ENCODE results near the gene RNF103. TPM values are rescaled to one million over a fixed set of nuclear protein-coding genes. Genes with fewer than 3 reads are reported as not detected.

The RNF103 gene
- total and polyA plus RNA-seq, 2 of the 13 experiments (the other 11 are each of a cell fraction or from before 2014, with no cell fraction given), result 19.8 to 21.1 TPM

DNA sequence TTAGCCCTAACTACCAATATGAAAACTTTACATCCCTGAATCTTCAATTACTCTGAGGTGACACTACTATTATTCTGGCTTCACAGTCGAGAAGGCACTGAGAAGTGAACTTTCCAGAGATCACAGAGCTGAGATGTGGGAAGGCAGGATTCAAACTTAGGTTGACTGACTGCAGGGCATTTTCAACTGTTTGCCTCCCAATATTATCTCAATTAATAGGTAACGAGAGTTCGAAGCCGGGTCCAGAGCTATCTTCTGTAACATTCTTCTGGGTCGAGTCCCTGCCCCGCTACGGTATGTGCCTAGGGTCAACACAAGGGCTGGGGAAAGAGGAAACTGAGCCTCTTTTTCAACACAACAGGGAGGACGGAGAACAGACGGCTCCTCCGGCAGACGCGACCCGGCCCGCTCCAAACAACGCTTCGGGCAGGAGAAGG is 61.2 kb downstream of the RNF103 start (continued):
- TF ChIP-seq CHD2 (IDR thresholded peaks at IDR 0.05; ENCODE audit: low read depth, low read length), result no peak
- no peak for TF ChIP-seq ZNF788 (CRISPR knock-in tag; IDR thresholded peaks at IDR 0.05; ENCODE audit: borderline replicate concordance)
- TF ChIP-seq ZNF329 (CRISPR knock-in tag; IDR thresholded peaks at IDR 0.05; ENCODE audit: low read depth), result no peak
- no peak for TF ChIP-seq TGIF2 (CRISPR knock-in tag; IDR thresholded peaks at IDR 0.05)
- no peak for TF ChIP-seq WIZ (CRISPR knock-in tag; IDR thresholded peaks at IDR 0.05)
- TF ChIP-seq ZBTB7A (CRISPR knock-in tag; IDR thresholded peaks at IDR 0.05), result no peak; the same call in 1 of the 2 replicates
- peak; percentile 96; the same call in 1 of the 2 replicates for TF ChIP-seq ZNF644 (CRISPR knock-in tag; IDR thresholded peaks at IDR 0.05; ENCODE audit: low read depth)
- TF ChIP-seq ZNF543 (CRISPR knock-in tag; IDR thresholded peaks at IDR 0.05), result no peak
- TF ChIP-seq ZNF570 (CRISPR knock-in tag; IDR thresholded peaks at IDR 0.05; ENCODE audit: borderline replicate concordance), result peak; percentile 67; the same call in 1 of the 2 replicates
- TF ChIP-seq ZBTB25 (CRISPR knock-in tag; IDR thresholded peaks at IDR 0.05), result 0 out of 2 replicates have a peak, but pooled peaks have one; percentile 10
- TF ChIP-seq THAP11 (CRISPR knock-in tag; IDR thresholded peaks at IDR 0.05), result no peak
- TF ChIP-seq ATM (IDR thresholded peaks at IDR 0.05; ENCODE audit: borderline replicate concordance), result no peak
- TF ChIP-seq PAWR (CRISPR knock-in tag; IDR thresholded peaks at IDR 0.05; ENCODE audit: borderline replicate concordance), result no peak
- no peak for TF ChIP-seq ZNF180 (CRISPR knock-in tag; IDR thresholded peaks at IDR 0.05; ENCODE audit: borderline replicate concordance, low read depth)
- no peak for TF ChIP-seq SRSF9 (IDR thresholded peaks at IDR 0.05; ENCODE audit: borderline replicate concordance, insufficient read depth, low read depth, low read length, poor library complexity, severe bottlenecking)
- TF ChIP-seq FOXO4 (CRISPR knock-in tag; conservative IDR thresholded peaks at IDR 0.05), result peak; percentile 94; the same call in 1 of the 2 replicates
- no peak for TF ChIP-seq TEAD2 (CRISPR knock-in tag; IDR thresholded peaks at IDR 0.05)
- TF ChIP-seq ETV6 (CRISPR knock-in tag; conservative IDR thresholded peaks at IDR 0.05), result no peak
- no peak for TF ChIP-seq ZNF629 (CRISPR knock-in tag; conservative IDR thresholded peaks at IDR 0.05)
- no peak for TF ChIP-seq NFYC (CRISPR knock-in tag; IDR thresholded peaks at IDR 0.05)
- TF ChIP-seq MYNN (CRISPR knock-in tag; IDR thresholded peaks at IDR 0.05; ENCODE audit: low read depth), result 0 out of 2 replicates have a peak, but pooled peaks have one; percentile 40
- TF ChIP-seq TBP (CRISPR knock-in tag; IDR thresholded peaks at IDR 0.05), result no peak
- TF ChIP-seq, protein P1, sequence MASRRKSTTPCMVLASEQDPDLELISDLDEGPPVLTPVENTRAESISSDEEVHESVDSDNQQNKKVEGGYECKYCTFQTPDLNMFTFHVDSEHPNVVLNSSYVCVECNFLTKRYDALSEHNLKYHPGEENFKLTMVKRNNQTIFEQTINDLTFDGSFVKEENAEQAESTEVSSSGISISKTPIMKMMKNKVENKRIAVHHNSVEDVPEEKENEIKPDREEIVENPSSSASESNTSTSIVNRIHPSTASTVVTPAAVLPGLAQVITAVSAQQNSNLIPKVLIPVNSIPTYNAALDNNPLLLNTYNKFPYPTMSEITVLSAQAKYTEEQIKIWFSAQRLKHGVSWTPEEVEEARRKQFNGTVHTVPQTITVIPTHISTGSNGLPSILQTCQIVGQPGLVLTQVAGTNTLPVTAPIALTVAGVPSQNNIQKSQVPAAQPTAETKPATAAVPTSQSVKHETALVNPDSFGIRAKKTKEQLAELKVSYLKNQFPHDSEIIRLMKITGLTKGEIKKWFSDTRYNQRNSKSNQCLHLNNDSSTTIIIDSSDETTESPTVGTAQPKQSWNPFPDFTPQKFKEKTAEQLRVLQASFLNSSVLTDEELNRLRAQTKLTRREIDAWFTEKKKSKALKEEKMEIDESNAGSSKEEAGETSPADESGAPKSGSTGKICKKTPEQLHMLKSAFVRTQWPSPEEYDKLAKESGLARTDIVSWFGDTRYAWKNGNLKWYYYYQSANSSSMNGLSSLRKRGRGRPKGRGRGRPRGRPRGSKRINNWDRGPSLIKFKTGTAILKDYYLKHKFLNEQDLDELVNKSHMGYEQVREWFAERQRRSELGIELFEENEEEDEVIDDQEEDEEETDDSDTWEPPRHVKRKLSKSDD (CRISPR knock-in tag; IDR thresholded peaks at IDR 0.05; ENCODE audit: low read depth), result no peak
- no peak for TF ChIP-seq TCF7 (IDR thresholded peaks at IDR 0.05; ENCODE audit: low read depth)
- TF ChIP-seq ZNF567 (CRISPR knock-in tag; IDR thresholded peaks at IDR 0.05; ENCODE audit: borderline replicate concordance), result peak; percentile 65; the same call in 1 of the 2 replicates

Measured in HepG2 (cell line).